Hematopoietic multipotent progenitor cell treated with erythropoietin and hydrocortisone succinate and interleukin-3 and kit ligand, for 8 days (in vitro differentiated cells): ENCODE data around the gene CILP.
"Not testable (repeated sequence)": the region's sequence is repeated elsewhere in the genome, so short reads cannot be mapped to it uniquely, and the experiment has no call there.

ENCODE experiments used
- DNase-seq: peaks from one replicate; pipeline ENCODE4 v3.0.0-alpha.2; 2015

The CILP gene

DNA sequence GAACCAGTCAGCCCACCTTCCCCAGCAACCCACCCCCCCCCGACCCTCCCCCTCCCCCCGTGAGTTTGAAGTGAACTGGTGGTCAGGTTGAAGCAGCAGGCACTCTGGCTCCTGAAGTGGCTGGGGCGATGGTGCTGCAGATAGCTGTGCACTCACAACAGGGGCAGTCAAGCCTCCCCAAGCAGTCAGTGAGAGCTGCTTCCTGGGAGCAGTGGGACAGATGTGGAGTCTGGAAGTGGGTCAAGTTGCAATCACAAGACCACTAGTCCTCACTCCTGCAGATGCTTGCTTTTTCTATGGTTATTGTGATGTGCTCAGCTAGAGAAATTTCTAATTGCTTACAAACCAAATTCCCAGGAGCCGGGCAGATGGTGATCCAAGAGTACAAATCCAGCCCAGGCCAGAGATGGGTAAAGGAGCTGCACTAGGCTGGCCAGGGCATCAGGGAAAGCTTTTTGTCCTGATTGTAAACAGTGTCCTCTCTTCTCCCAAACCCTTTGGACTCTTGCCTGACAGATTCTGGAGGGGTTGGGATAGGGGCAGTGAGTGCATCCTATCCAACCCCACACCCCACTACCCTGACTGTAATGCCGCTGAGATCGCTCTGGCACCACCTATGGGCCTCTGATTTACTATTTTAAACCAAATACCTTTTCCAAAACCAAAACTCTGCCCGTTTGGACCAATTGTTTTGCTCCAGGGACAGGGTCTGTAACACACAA, 16.3 kb downstream of the CILP start:
- no peak for DNase-seq

DNA sequence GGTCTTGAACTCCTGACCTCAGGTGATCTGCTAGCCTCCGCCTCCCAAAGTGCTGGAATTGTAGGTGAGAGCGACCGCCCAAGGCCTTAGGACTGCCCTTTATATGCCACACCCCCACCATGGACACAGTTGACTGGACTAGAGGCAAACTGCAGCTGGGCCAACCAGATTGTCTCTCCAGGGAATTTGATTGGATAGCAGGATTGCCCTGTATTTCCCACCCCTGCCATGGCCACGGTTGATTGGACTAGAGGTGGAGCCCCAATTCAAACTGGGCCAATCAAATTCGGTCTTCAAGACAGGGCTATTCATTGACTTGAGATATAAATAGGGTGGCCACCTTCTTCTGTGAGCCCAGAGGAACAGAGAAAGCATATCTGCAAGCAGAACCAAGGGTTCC, 19.3 kb downstream of the CILP start:
- peak; percentile 27 for DNase-seq

DNA sequence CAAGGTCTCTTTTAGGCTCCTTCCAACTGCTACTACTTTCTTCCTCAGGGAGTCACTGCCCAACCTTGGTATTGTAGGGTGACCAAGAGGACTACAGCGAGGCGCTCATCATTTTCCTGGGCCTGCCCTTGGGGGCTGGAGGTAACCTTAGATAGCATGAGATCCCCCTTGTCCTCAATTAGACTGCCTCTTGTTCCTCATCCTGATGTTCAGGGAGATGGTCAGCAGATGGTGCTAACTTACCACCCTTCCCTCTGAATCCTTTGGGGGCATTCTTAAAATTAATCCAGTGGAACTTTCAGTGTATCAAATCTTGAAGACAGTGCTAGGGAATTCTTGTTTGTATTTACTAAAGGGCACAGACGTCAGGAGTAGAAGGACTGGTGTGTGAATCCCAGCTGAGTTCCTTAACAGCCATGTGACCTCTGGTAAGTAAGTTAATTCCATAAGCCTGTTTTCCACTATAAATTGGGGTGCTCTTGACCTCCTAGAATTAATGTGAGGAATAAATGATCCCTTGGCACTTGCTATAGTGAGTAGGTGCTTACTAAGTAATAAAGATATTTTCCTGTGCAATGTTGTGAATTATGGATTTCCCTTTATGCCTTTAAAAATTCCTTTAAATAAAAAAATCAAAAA, 22.1 kb downstream of the CILP start:
- peak; percentile 73 for DNase-seq

DNA sequence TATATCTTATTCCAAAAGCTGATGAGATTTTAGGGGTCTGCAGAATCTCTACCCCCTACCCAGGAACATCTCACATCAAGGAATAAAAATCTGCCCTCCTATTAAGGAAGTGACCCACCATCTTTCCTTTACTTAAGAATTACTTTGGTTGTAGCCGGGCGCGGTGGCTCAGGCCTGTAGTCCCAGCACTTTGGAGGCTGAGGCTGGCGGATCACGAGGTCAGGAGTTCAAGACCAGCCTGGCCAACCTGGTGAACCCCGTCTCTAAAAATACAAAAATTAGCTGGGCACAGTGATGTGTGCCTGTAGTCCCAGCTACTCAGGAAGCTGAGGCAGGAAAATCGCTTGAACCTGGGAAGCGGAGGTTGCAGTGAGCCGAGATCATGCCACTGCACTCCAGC, 22.8 kb downstream of the CILP start:
- DNase-seq: not testable (repeated sequence)

DNA sequence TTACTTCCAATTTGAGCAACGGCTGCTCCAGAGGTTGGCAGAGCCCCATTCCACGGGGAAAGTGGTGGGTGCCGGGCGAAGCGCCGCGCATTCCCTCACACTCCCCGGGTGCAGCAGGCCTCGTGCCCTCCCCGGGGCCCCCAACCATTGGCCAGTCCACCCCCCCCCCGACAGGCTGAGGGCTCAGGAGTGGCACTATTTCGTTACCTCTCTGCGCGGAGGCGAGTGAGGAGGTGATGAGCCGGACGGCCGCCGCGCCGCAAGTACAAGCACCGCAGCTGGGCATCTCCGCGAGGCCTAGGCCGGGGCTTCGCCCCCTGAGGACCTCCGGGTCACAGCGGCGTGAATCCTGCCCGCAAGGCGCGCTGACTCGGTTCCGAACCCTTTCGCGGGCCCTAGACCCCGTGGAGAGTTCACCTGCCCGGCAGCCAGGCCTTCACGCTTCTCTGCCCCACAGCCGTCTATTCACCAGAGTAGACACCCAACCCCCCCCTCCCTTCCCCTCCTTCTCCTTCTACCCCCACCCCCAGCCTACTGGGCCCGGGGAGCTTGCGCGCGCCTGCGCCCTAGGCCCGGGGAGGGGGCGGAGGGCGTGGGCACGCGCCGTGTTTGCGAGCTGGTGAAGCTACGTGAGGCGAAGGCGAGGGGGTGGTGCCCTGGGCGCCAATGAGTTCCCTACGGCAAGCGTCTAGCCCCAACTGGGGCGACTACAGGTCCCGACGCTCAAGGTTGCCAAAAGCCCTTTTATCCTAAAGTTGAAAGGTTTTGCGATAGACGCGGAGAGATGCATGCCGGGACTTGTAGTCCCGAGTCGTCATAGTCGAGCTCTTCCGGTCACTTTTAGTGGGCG, 26.2 kb downstream of the CILP start, which contains the start of gene CLPX:
CLPX (minus strand) TSS at position 475 of the 850 bp plus-strand sequence; CDS start at position 286, 189 bp downstream.
- peak; percentile 98 for DNase-seq

DNA sequence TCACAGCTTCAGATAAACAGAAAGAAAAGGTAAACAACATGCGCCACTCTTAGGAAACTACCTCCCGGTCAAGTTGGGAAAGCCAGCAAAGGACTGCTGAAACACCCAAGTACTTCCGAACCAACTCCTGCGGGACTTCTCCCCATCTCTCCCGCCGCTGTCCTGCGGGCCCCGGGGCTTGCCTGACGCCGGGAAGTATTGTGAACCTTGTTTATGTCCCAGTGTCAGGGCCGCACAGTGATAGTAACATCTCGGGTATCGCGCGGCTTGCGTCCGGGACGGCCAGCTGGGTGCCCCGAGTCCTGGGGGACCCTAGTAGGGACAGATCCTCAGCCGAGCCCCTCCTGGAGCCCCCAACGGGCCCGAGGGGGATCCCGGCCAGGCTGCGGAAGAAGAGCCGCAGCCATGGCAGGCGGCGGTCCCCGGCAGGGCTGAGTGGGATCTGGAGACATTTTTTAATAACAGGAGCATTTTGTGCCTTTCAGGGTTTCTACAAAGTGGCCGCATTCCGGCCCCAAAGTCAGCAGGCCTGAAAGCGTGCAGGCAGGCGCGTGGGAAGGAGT, 26.9 kb downstream of the CILP start:
- peak; percentile 50 for DNase-seq

DNA sequence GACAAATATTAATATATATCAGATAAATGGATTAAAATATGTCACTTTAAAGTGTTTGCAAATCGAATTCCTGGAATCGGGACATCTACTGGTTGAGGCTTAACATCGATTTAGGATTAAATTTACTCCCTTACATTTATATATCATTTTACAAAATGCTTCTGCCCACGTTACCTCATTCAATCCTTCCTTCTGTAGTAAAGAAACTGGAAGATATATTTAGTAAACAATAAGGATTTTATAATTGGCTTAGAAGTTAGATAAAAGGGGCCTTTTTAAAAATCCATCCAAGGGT, 27.5 kb downstream of the CILP start:
- DNase-seq: peak; percentile 20

DNA sequence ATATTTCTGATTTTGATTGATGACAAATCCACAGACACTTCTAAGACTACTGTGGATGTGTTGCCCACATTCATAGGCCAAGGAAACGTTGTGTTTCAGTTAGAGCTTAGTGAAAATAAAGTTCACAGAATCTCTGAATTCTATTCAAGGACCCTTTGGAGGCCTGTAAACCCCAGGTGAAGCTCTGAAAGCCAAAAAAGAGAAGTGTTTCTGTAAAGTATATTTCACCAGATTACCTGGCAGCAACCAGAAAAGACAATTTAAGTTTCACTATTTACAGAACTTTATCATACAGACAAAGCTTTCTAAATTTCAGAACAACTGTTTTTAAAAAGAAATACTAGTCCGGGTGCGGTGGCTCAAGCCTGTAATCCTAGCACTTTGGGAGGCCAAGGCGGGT, 28.7 kb downstream of the CILP start:
- DNase-seq: no peak

DNA sequence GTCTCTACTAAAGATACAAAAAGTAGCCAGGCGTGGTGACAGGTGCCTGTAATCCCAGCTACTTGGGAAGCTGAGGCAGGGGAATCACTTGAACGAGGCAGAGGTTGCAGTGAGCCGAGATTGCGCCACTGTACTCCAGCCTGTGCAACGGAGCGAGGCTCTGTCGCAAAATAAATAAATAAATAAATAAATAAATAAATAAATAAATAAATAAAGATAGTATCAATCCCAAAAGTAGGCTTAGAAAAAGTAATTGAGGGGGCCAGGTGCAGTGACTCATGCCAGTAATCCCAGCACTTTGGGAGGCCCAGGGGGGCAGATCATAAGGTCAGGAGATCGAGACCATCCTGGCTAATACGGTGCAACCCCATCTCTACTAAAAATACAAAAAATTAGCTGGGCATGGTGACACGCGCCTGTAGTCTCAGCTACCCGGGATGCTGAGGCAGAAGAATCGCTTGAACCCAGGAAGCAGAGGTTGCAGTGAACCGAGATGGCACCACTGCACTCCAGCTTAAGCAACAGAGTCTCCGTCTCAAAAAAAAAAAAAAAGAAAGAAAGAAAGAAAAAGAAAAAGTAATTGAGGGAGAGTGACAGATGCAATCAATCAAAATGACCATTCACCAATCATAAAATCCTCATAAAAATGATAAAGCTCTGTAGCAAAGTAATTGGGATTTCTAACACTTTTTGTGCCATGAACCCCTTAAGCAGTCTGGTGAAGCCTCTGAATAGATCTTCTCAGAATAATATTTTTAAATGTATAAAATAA, 29.5 kb downstream of the CILP start:
- not testable (repeated sequence) for DNase-seq

DNA sequence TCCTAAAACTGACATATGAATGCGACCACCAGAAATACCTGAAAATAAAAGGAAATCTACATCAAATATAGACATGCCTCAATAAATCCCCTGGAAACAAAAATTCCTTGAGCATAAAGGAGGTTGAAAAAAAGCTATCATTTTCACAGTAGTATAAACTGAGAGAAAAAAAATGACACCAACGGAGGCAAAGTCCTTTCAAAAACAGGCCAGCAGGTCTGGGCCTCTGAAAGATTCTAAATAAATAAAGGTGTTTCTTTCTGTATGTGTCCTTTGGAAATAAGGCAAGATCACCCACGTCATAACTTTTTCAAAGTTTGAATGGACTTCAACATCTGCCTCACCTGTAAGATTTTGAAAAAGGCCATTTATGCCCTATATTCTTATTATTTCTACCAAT, 31.1 kb downstream of the CILP start:
- no peak for DNase-seq

DNA sequence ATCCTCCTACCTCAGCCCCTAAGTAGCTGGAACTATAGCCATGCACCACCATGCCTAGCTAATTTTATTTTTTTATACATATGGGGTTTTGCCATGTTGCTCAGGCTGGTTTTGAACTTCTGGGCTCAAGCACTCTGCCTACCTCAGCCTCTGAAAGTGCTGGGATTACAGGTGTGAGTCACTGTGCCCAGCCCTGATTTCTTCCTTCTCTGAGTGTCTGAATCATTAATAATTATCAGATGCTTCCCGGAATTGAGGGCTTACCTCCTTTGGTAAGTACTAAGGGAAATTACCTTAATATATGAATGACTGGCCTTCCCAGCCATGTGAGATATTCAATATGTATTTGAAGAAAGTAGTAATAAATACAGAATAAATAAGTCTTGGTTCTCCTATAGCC, 33.4 kb downstream of the CILP start:
- DNase-seq: no peak

DNA sequence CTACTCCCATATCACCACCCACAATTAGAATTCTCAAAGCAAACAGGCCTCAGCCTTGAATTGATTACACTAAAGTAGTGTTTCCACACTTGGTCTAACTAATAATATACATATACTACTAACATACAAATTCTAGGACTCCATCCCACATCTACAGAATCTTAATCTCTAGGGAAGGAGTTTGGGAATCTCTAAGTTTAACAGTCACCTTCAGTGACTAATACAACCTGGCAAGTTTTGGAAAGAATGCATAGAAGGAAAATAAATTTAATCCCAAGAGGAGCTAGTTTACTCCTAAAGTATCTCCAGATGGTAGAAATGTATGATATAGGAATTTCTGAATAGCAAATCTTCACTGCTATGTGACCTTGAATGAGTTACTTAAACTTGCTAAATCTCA, 35.2 kb downstream of the CILP start:
- DNase-seq: no peak

DNA sequence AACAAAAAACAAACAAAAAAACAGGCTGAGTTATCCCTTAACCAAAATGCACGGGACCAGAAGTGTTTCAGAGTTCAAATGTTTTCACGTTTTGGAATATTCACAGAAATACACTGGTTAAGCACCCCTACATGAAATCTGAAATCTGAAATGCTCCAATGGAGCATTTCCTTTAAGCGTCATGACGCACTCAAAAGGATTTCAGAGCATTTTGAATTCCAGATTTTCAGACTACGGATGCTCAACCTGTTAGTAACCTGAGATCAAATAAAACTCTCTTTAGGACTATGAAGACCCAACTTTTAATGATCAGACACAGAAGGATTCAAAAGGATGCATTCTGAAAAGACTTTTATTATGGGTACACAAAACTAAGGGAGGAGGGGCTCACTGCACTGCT, 35.8 kb downstream of the CILP start:
- no peak for DNase-seq

DNA sequence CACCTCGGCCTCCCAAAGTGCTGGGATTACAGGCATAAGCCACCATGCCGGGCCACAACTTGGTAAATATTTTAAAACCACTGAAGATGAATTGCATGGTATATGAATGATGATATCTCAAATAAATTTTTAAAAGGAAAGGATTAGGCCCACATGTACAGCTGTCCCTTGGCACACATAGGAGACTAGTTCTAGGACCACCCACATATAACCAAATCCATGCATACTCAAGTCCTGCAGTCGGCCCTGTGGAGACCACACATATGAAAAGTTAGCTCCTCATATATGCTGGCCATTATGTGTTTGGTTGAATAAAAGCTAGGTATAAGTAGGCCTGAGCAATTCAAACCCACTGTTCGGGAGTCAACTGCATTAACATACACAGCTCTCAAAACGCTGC, 36.8 kb downstream of the CILP start:
- DNase-seq: no peak

DNA sequence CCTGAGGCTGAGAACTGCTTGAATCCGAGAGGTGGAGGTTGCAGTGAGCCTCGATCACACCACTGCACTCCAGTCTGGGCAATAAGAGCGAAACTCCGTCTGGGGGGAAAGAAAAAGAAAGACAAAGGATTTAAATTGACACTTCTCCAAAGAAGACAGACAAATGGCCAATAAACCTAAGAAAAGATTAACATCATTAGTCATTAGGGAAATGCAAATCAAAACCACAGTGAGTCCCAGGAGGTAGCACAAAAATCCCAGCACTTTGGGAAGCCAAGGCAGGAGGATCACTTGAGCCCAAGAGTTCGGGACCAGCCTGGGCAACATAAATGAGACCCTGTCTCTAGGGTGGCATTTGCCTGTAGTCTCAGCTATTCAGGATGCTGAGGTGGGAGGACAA, 38.7 kb downstream of the CILP start:
- no peak for DNase-seq

DNA sequence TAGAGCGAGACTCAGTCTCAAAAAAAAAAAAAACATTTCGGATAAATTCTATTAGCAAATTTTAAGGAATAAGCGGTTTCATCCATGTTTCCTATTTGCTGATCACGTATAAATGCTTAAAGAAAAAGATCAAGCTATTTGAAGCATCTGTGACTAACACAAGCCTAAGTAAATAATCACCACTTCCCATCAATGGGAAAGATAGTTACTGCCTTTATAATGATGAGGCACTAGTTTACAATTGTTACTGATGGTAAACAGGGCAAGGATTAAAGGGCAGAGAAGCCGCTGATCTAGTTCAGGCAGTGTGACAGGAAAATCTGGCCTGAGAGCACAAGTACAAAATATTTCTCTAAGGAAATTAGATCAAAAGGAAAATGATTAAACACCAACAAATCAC, 39.8 kb downstream of the CILP start:
- DNase-seq: no peak

DNA sequence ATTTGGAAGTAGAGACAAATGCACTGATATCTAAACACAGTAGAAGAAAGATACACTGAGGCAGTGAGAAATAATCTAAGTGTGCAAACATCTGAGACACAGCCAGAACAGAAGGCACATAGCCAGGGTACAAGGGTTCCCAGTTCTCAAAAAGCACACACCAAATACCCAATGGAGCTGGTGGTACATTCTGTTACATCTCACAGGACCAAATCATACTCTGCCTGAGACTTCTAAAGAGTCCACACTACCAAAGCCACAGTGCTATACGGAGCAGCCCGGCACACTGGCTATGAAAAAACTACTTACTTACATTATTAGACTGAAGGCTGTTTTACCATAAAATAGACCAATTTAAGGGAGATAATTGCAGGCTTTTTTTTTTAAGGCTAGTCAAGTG, 45.4 kb downstream of the CILP start:
- DNase-seq: no peak

DNA sequence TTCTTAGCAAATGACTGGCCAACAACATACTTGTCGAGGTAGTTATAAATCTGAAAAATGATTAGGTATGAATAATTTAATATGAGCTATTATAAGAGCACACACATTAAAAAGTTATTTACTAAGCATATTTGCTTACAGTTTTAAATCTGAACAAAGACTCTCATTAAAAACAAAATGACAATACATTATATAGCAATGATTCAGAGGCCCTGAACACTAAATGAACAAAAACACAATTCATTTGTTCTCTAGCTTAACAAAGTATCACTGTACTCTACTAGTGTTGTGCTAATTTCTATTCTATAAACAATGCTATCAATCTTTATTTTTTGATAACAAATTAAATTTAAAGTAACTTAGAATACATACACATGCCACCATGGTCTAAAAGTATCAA, 47.1 kb downstream of the CILP start:
- DNase-seq: no peak

DNA sequence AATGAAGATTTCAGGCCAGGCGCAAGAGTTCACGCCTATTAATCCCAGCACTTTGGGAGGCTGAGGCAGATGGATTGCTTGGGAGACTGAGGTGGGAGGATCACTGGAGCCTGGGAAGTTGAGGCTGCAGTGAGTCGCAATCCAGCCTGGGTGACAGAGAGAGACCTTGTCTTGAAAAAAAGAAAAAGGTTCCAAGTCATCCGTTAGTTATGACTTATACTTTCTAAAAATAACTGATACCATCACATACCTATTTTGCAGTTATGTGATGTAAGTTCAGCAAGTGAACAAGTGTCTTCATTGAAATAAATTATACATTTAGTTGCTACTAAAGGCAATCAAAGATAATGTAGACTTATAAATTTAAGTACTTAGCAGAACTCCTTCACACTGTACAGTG, 48.2 kb downstream of the CILP start:
- no peak for DNase-seq

DNA sequence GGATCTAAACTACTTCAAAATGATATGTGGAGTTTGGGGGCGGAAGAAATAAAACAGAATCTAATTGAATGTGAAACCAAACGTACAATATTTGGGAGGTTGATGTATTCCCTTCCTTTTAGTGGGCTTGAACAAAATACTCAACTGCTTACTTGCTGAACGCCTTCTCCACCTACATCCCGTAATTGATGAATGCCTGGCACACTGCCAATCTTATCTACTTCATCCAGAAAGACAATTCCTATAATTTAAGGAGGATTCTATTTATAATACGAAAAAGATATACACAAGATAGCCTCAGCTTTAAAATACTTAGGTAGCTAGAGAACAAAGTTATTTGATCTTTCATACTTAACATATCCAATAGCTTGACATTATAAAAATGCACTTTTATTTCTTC, 54.6 kb downstream of the CILP start:
- DNase-seq: peak; percentile 16

DNA sequence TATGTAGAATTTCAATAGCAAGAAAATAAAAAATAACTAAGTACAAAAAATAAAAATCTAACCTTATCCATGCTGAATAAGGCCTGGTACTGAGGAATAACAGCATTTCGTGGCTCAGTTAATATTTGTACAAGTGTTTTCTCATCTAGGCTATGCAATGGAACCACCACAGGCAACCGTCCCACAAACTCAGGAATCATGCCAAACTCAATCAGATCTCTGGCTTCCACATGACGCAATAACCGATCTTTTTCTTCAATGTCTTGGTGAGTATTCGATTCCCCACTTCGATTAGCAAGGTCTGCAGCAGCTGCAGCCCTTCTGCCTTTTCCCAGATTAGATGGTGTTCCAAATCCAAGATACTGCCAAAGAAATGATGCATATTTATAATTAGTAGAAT, 56.6 kb downstream of the CILP start:
- no peak for DNase-seq

DNA sequence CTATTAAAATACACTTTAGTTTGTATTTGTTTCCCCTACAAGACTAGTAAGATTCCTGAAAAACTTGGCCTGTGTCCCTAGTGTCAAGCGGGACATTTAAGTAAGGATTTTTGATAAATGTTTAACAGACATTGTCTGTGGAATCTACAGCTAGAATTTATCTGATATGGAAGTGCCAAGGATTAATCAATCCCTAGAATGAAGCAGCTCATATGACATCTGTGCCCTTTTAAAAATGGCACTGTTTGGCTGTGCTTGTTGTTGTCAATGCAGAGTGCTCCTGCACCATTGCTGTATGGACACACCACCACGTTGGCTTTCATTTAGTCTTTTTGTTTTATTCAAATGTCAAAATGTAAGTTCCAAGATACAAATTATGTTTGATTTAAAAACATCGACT, 63.4 kb downstream of the CILP start:
- DNase-seq: no peak

DNA sequence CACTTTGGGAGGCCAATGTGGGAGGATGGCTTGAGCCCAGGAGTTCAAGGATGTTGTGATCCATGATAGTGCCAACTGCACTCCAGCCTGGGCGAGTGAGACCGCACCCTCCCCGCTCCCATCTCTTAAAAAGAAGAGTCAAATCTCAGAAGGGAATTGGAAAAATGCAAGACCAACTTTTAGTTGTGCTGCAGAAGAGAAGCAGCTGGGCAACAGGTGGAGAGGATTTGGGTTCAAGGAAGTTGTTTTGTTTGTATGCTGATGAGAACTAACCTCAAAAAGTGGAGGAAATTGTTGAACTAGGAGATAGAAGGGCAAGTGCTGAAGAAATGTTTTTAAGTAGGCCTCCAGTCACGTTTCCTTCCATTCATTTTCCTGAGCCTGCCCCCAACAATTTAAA, 64.8 kb downstream of the CILP start:
- no peak for DNase-seq
